GM10266 (cell line): Measurements from ENCODE around the gene CNR2.

Source experiments
- DNase-seq: peaks from one replicate; pipeline ENCODE4 v3.0.0; 2012; ENCODE audit errors: extremely low spot score
- TF ChIP-seq, protein P1 (sequence below): IDR thresholded peaks from 2 replicates; pipeline ENCODE4 v1.5.1; 2012; ENCODE audit warnings: mild to moderate bottlenecking, low read depth; ENCODE audit not compliant: control insufficient read depth, insufficient read depth; ENCODE audit errors: missing control alignments

Gene CNR2

DNA sequence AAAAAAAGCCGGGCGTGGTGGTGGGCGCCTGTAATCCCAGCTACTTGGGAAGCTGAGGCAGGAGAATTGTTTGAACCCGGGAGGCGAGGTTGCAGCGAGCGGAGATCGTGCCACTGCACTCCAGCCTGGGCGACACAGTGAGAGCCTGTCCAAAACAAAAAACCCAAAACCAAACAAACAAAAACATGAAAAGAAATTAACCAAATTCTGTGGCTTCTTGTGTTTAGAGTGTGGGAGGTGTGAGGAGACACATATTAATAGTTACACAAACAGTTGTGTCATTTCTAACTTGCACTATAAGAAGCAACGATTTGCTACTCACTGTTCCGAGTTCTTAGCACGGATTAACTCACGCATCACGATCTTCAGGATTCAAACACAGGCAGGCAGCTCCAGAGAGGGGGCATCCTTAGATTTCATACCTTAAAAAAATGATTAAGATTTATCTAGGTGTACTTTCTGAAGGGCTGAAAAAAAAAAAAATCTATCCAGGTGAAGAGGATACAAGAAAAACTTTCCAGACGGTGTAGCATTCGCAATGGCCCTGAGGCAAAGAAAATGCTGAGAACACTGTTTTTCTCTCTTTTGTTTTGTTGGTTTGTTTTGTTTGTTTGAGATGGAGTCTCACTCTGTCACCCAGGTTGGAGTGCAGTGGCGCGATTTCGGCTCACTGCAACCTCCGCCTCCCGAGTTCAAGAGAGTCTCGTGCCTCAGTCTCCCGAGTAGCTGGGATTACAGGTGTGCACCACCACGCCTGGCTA is 87.2 kb downstream of the CNR2 start:
- TF ChIP-seq, protein P1, sequence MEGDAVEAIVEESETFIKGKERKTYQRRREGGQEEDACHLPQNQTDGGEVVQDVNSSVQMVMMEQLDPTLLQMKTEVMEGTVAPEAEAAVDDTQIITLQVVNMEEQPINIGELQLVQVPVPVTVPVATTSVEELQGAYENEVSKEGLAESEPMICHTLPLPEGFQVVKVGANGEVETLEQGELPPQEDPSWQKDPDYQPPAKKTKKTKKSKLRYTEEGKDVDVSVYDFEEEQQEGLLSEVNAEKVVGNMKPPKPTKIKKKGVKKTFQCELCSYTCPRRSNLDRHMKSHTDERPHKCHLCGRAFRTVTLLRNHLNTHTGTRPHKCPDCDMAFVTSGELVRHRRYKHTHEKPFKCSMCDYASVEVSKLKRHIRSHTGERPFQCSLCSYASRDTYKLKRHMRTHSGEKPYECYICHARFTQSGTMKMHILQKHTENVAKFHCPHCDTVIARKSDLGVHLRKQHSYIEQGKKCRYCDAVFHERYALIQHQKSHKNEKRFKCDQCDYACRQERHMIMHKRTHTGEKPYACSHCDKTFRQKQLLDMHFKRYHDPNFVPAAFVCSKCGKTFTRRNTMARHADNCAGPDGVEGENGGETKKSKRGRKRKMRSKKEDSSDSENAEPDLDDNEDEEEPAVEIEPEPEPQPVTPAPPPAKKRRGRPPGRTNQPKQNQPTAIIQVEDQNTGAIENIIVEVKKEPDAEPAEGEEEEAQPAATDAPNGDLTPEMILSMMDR: no peak

DNA sequence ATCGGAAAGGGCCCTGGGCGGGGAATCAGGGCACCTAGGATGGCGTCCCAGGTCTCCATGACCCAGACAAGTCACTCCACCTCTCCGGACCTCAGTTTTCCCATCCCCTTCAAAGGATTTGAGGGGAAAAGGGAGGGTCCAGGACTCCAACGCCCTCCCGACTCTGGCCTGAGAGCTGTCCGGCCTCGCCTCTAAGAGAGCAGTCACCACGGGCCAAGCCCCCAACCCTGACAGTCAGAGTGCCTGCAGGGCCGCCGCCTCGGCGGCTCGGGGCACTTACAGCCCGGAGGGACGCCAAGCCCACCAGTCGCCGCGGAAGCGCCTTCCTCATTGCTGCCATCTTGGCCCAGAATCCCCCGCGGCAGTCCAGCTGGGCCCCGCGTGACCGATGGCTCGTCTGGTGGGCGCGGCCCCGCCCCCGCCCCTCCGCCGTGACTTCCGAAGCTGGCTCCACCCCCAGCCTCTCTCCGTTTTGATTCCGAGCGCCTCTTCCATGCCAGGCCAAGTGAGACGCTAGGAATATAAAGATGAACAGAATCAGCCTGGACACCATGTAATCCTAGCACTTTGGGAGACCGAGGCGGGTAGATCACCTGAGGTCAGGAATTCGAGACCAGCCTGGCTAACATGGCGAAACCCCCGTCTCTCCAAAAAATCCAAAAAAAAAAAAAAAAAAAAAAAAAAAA is 87.9 kb downstream of the CNR2 start, which contains the start of gene HMGCL:
Gene HMGCL (minus strand): TSS at position 354 of the 686 bp plus-strand sequence. CDS start 14 bp downstream, at position 340.
- peak; percentile 92 for DNase-seq
- TF ChIP-seq, protein P1: no peak

More for the DNA sequence above, 87.2 kb downstream of the CNR2 start:
- DNase-seq: peak; percentile 73

DNA sequence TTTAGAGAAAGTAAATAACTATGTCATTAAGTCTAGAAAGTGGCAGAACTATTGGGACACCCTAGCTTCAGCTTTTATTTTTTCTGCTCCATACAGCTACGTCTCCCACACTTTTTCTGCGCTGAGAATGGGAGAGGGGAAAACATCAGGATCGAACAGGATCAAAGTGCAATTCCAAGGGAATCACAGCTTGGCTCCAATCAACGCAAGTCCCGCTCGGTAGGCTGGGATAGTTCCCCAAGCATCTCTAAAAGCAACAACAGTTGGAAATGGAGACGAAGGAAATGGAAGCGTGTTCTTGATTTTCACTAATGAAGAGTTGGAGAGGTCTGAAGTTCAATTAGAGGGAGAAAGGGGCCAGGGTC is 88.5 kb downstream of the CNR2 start:
- TF ChIP-seq, protein P1: no peak
- DNase-seq: no peak

DNA sequence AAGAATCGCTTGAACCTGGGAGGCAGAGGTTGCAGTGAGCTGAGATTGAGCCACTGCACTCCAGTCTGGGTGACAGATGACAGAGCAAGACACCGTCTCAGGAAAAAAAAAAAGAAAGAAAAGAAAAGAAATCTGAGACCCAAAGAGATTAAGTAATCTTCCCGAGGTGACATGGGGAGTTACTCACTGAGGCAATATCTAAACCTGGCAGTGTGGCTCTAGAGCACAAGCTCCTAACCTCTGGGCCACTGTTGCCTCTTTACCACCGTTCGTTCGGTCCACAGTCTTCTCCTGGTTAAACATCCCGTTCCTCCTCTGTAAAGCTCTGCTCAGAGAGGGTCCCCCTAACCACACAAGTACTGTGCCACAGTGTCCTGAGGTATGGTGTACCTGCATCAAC is 89.4 kb downstream of the CNR2 start:
- no peak for DNase-seq
- TF ChIP-seq, protein P1: no peak
